GM23248 (cell line): ENCODE data around the gene PICALM.

Source experiments
- EZH2 ChIP-seq: fragments of 200-600 bp; sonication (generic); IDR thresholded peaks from 2 replicates; pipeline ENCODE4 v1.6.1; 2018; ENCODE audit warnings: antibody characterized with exemption, mild to moderate bottlenecking; ENCODE audit not compliant: insufficient read depth, poor library complexity, severe bottlenecking
- EZH2phosphoT487 ChIP-seq: fragments of 200-600 bp; sonication (generic); IDR thresholded peaks from 2 replicates; pipeline ENCODE4 v1.6.1; 2018; ENCODE audit warnings: antibody characterized with exemption, moderate library complexity, mild to moderate bottlenecking, low read depth; ENCODE audit not compliant: insufficient read depth

- no peak for TF ChIP-seq EZH2
- TF ChIP-seq EZH2phosphoT487: no peak
These were observed 55.2 kb downstream of the PICALM start for GRCh38 chr11:86013713-86014112.
